GM23248 (cell line): Measurements from ENCODE around the gene HOXB4.

Source experiments
- EZH2 ChIP-seq: fragments of 200-600 bp; sonication (generic); IDR thresholded peaks from 2 replicates; pipeline ENCODE4 v1.6.1; 2018; ENCODE audit warnings: antibody characterized with exemption, mild to moderate bottlenecking; ENCODE audit not compliant: insufficient read depth, poor library complexity, severe bottlenecking
- EZH2phosphoT487 ChIP-seq: fragments of 200-600 bp; sonication (generic); IDR thresholded peaks from 2 replicates; pipeline ENCODE4 v1.6.1; 2018; ENCODE audit warnings: antibody characterized with exemption, moderate library complexity, mild to moderate bottlenecking, low read depth; ENCODE audit not compliant: insufficient read depth

GRCh38 chr17:48567646-48568354 lies 10.3 kb downstream of the HOXB4 start:
- TF ChIP-seq EZH2 (no peak), EZH2phosphoT487 (no peak)
